ENCODE results near the gene RAB3C. TPM values are rescaled to one million over a fixed set of nuclear protein-coding genes. Genes with fewer than 3 reads are reported as not detected.

The RAB3C gene
- total RNA-seq, 1 donor = not detected

- H3K4me3 ChIP-seq (ENCODE audit: low read depth, low read length) = no peak overlapping the region
- no peak for DNase-seq (ENCODE audit: low read depth)
- TF ChIP-seq CTCF (IDR thresholded peaks at IDR 0.05; ENCODE audit: insufficient read depth, low read length) = no peak
These were observed 321.9 kb downstream of the RAB3C start for GRCh38 chr5:58904737-58905136.

GRCh38 chr5:58905944-58906343 lies 323.1 kb downstream of the RAB3C start:
- no peak for DNase-seq (ENCODE audit: low read depth)
- TF ChIP-seq CTCF (IDR thresholded peaks at IDR 0.05; ENCODE audit: insufficient read depth, low read length) = no peak

More at GRCh38 chr5:58905944-58906343, 323.1 kb downstream of the RAB3C start:
- no peak overlapping the region for H3K4me3 ChIP-seq (ENCODE audit: low read depth, low read length)

Other genes with a start within 250 kb of the RAB3C start
- gene PLK2, start 123.0 kb upstream of the RAB3C start, total RNA-seq (ENCODE audit: low replicate concordance) = 400 and 1,041 TPM in 2 replicates
- not detected in 2 replicates for gene GAPT, start 91.6 kb upstream of the RAB3C start, total RNA-seq (ENCODE audit: low replicate concordance)